Renal cortical epithelial cell (primary cell): Measurements from ENCODE around the gene RGMB. TPM values are rescaled to one million over a fixed set of nuclear protein-coding genes. Genes with fewer than 3 reads are reported as not detected.

Experiments
- DNase-seq: peaks from one replicate; pipeline ENCODE4 v3.0.0-alpha.2; 2011; ENCODE audit warnings: low read depth
- total RNA-seq: library from RNA; depleted of rRNA; stranded (reverse); fragments of >200 nt; gene quantifications from 2 replicates; pipeline ENCODE4 v1.2.3, GENCODE V29; 2014

RGMB gene
- total RNA-seq, 1 donor from 2014 or later = 12.9 TPM

GRCh38 chr5:98785244-98785643, 11.8 kb downstream of the RGMB start:
- DNase-seq = no peak

GRCh38 chr5:98786191-98786853, 12.9 kb downstream of the RGMB start:
- no peak for DNase-seq

- DNase-seq = no peak
These were observed 13.8 kb downstream of the RGMB start for GRCh38 chr5:98787131-98787719.

GRCh38 chr5:98789029-98789428, 15.6 kb downstream of the RGMB start:
- no peak for DNase-seq

- no peak for DNase-seq
These were observed 17.6 kb downstream of the RGMB start for GRCh38 chr5:98791001-98791519.

- DNase-seq = no peak
These were observed 18.6 kb downstream of the RGMB start for GRCh38 chr5:98791898-98792580.

- no peak for DNase-seq
These were observed 19.8 kb downstream of the RGMB start for GRCh38 chr5:98793223-98793622.

- no peak for DNase-seq
These were observed 20.5 kb downstream of the RGMB start for GRCh38 chr5:98794001-98794400.

GRCh38 chr5:98794414-98795080, 21.1 kb downstream of the RGMB start:
- DNase-seq = no peak

- no peak for DNase-seq
These were observed 21.8 kb downstream of the RGMB start for GRCh38 chr5:98795243-98795642.

- peak; percentile 51 for DNase-seq
These were observed 22.9 kb downstream of the RGMB start for GRCh38 chr5:98796197-98796972.

- DNase-seq = no peak
These were observed 24.9 kb downstream of the RGMB start for GRCh38 chr5:98798371-98798770.

- no peak for DNase-seq
These were observed 25.4 kb downstream of the RGMB start for GRCh38 chr5:98798847-98799246.

GRCh38 chr5:98804066-98804465, 30.6 kb downstream of the RGMB start:
- DNase-seq = no peak

- no peak for DNase-seq
These were observed 31.6 kb downstream of the RGMB start for GRCh38 chr5:98805070-98805469.

- no peak for DNase-seq
These were observed 34.3 kb downstream of the RGMB start for GRCh38 chr5:98807806-98808205.

- no peak for DNase-seq
These were observed 36.7 kb downstream of the RGMB start for GRCh38 chr5:98810206-98810605.

GRCh38 chr5:98813755-98814154, 40.3 kb downstream of the RGMB start:
- no peak for DNase-seq

GRCh38 chr5:98816582-98817222, 43.2 kb downstream of the RGMB start:
- DNase-seq = peak; percentile 23

- DNase-seq = no peak
These were observed 52.3 kb downstream of the RGMB start for GRCh38 chr5:98825582-98826375.
